Activated T-cell treated with anti-CD3 and anti-CD28 coated beads, Interleukin-2, amount 50 U/mL, for 72 hours (primary cell): ENCODE measurements around the gene AAMP. TPM values are rescaled to one million over a fixed set of nuclear protein-coding genes. Genes with fewer than 3 reads are reported as not detected.
A peak's percentile ranks its signal among the peaks of the same experiment; 100 is the strongest.

Experiments
- ATAC-seq, 2 donors: fragments of 150-1000 bp; cut with Tn5 transposase; replicated peaks in 1 of 2; 2 replicates each; pipeline ENCODE4 v1.10.0; 2021; ENCODE audit warnings: moderate library complexity in 2 of 2, mild to moderate bottlenecking in 1 of 2
- DNase-seq, 2 donors: peaks; one replicate each; pipeline ENCODE4 v3.0.0; 2021 to 2022; ENCODE audit warnings: mixed read lengths in 1 of 2
- H3K27ac Mint-ChIP-seq: one replicate; pipeline ENCODE4 v1.8.0; 2022; ENCODE audit warnings: mild to moderate bottlenecking, moderate library complexity, mixed read lengths
- H3K27me3 Mint-ChIP-seq: one replicate; pipeline ENCODE4 v1.8.0; 2022; ENCODE audit warnings: low read depth, mixed read lengths
- H3K36me3 Mint-ChIP-seq, 2 donors: one replicate each; pipeline ENCODE4 v1.8.0; 2022; ENCODE audit warnings: mixed read lengths in 2 of 2, mild to moderate bottlenecking in 1 of 2; ENCODE audit not compliant: insufficient read depth in 2 of 2
- H3K4me1 Mint-ChIP-seq: one replicate; pipeline ENCODE4 v1.8.0; 2022; ENCODE audit warnings: low read depth, mixed read lengths
- H3K4me3 Mint-ChIP-seq, 2 donors: one replicate each; pipeline ENCODE4 v1.8.0; 2022; ENCODE audit warnings: mild to moderate bottlenecking in 2 of 2, mixed read lengths in 2 of 2, moderate library complexity in 2 of 2
- H3K9me3 Mint-ChIP-seq, 2 donors: one replicate each; pipeline ENCODE4 v1.8.0; 2022; ENCODE audit warnings: mixed read lengths in 2 of 2
- total RNA-seq, 2 donors: library from RNA; stranded (reverse); gene quantifications; one replicate each; pipeline ENCODE4 v1.2.3, GENCODE V29; 2022

The AAMP gene
- total RNA-seq, 2 donors from 2014 or later: 51.7 to 63.0 TPM

- peaks cover 46% of the 10 kb centered on the region for H3K4me1 Mint-ChIP-seq
- H3K27ac Mint-ChIP-seq: peak overlapping the region; percentile 64
Observed at GRCh38 chr2:218233543-218233942, 36.4 kb downstream of the AAMP start.

DNA sequence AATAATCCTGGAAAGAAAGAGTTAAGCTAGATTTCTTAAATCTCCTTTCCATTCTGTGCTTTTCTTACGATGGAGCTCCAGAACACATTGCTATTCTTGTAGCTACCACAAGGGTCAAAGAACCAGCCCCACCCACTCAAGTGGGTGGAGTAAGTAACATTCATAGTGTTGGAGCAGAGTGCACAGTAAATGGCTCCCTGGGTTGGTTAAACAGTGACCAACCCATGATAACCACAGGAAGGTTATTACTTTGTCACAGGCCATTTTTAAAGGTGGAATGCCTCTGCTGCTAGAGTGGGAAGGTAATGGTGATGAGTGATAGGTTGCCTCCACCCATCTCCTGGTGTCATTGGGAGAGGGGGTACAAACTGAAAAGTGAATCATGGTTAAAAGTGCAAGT is 39.1 kb downstream of the AAMP start:
- Mint-ChIP-seq H3K4me1 (peaks cover 73% of the 10 kb centered on the region), H3K36me3 (peaks cover 24 to 71% of the 10 kb centered on the region in 2 donors), H3K4me3 (peak overlapping the region; percentile 56 to 77), H3K9me3 (peaks cover 0 to 2% of the 10 kb centered on the region in 2 donors), H3K27ac (peak overlapping the region; percentile 74), H3K27me3 (no peaks in the 10 kb centered on the region)
- DNase-seq (peak; percentile 40 to 49), ATAC-seq (peak; percentile 73 to 80)

More at GRCh38 chr2:218233543-218233942, 36.4 kb downstream of the AAMP start:
- DNase-seq (no peak), ATAC-seq (no peak)
- H3K4me3 Mint-ChIP-seq: no peak overlapping the region
- H3K36me3 Mint-ChIP-seq: peaks cover 18 to 55% of the 10 kb centered on the region in 2 donors
- no peaks in the 10 kb centered on the region for H3K27me3 Mint-ChIP-seq
- peaks cover 0 to 2% of the 10 kb centered on the region in 2 donors for H3K9me3 Mint-ChIP-seq

GRCh38 chr2:218229851-218230250 is 40.1 kb downstream of the AAMP start:
- H3K36me3 Mint-ChIP-seq: peaks cover 31 to 66% of the 10 kb centered on the region in 2 donors
- peaks cover 79% of the 10 kb centered on the region for H3K4me1 Mint-ChIP-seq
- DNase-seq: no peak
- ATAC-seq: peak; percentile 15 to 16
- H3K27ac Mint-ChIP-seq: peak overlapping the region; percentile 74
- H3K4me3 Mint-ChIP-seq: peak overlapping the region; percentile 56 to 77
- H3K9me3 Mint-ChIP-seq: peaks cover 0 to 2% of the 10 kb centered on the region in 2 donors
- H3K27me3 Mint-ChIP-seq: no peaks in the 10 kb centered on the region

DNA sequence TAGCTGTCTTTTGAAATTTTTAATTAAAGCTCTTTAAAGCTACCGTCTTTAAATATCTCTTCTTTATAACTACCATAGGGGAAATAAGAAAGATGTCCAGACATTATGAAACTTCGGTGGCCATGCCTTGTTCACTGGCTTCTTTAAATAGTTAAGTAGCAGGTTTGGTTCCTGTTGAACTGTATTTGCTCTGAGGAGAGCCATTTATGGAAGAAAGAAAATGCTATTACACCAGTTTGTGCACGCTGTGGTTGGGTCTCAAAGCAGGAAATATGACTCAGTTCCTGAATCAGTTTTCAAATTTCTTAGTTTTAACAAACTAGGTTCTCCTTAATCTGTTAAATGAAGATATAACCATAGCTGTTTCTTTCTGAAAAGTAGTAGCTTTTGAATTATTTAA is 40.7 kb downstream of the AAMP start:
- Mint-ChIP-seq H3K27me3 (no peaks in the 10 kb centered on the region), H3K4me3 (peak overlapping the region; percentile 54 to 92), H3K27ac (peak overlapping the region; percentile 99), H3K36me3 (peaks cover 34 to 68% of the 10 kb centered on the region in 2 donors), H3K9me3 (peaks cover 0 to 2% of the 10 kb centered on the region in 2 donors), H3K4me1 (peaks cover 85% of the 10 kb centered on the region)
- ATAC-seq (peak; percentile 87 to 90), DNase-seq (peak; percentile 52 to 55)

DNA sequence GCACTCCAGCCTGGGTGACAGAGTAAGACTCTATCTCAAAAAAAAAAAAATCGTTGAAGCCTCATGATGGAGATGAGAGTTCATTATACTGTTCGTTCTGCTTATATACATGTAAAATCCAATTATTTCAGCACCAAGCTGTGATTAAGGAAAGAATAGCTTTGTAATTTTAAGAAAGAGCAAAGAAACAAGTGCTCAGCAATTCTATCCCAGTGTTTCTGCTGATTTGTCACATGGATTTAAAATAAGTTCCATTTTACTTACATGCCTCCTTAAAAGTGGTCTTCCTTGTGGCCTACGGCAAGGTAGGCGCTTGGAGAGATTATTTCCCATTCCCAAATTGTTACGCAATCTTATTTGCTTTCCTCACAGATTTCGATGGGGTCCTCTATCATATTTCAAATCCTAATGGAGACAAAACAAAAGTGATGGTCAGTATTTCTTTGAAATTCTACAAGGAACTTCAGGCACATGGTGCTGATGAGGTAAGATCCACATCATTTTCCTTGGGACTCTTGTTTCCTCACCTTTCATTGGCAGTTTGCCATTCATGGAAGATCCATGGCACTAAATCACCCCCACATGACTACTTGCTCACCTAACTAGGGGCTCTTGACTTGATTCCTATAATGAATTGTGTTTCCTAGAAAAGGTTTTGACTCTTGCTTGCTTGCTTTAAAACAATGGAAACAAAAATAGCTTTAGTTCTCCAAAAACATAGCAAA is 41.4 kb downstream of the AAMP start:
- H3K27ac Mint-ChIP-seq: peak overlapping the region; percentile 99
- H3K27me3 Mint-ChIP-seq: no peaks in the 10 kb centered on the region
- no peak for ATAC-seq
- peak overlapping the region; percentile 54 to 92 for H3K4me3 Mint-ChIP-seq
- H3K36me3 Mint-ChIP-seq: peaks cover 30 to 63% of the 10 kb centered on the region in 2 donors
- H3K9me3 Mint-ChIP-seq: peaks cover 0 to 2% of the 10 kb centered on the region in 2 donors
- DNase-seq: no peak
- peaks cover 91% of the 10 kb centered on the region for H3K4me1 Mint-ChIP-seq

DNA sequence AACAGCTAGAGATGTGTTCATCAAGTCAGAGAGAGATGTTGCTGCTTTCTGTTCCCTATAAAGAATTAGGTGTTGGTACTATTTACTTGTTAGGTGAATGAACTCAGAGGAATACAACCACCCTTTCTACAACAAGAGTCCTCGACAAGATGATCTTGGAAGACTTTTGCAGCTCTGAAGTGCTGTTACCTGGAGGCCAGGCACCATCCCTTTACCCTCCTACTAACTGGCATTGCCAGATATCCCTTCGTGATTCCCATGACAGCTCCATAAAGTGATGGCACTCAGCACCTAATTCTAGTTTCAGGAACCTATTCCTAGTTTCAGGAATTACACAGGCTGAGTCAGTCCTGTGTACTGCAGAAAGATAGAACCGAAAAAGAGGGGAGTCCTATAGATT is 43.0 kb downstream of the AAMP start:
- Mint-ChIP-seq H3K4me1 (peaks cover 97% of the 10 kb centered on the region), H3K27me3 (no peaks in the 10 kb centered on the region), H3K36me3 (peaks cover 26 to 53% of the 10 kb centered on the region in 2 donors), H3K4me3 (peak overlapping the region; percentile 16 to 60), H3K9me3 (peaks cover 0 to 2% of the 10 kb centered on the region in 2 donors), H3K27ac (peak overlapping the region; percentile 97)
- DNase-seq (no peak), ATAC-seq (no peak)

DNA sequence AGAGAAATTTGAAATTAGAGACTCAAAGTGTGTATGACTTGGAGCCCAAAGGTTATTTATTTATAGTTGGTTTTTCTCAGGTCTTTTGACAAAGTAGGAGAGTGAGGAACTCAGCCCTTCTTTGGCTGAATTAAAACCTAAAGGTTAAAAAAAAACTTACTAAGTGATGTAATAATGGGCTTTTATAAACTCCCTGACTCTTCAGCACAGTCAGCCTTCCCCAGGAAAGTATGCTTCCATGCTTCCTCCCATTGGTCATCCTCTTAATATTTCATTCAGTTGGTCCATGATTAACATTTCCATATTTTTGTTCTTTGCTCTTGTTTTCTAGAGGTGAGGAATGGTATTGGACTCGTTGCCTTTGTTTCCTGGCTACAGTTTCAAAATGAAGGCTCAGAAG is 45.8 kb downstream of the AAMP start:
- Mint-ChIP-seq H3K9me3 (no peaks in the 10 kb centered on the region), H3K27ac (peak overlapping the region; percentile 99), H3K27me3 (no peaks in the 10 kb centered on the region), H3K36me3 (peaks cover 27 to 55% of the 10 kb centered on the region in 2 donors), H3K4me1 (peaks cover 100% of the 10 kb centered on the region), H3K4me3 (peak overlapping the region; percentile 89 to 99)
- ATAC-seq (no peak), DNase-seq (no peak)

DNA sequence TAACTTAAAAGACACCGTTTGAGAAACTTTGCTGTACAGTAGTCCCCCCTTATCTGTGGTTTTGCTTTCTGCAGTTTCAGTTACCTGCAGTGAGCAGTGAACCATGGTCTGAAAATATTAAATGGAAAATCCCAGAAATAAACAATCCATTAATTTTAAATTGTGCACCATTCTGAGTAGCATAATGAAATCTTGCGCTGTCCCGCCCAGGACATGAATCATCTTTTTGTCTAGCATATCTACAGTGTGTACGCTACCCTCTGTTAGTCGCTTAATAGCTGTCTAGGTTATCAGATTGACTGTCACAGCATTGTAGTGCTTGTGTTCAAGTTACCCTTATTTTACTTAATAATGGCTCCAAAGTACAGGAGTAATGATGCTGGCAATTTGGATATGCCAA is 46.9 kb downstream of the AAMP start:
- H3K4me3 Mint-ChIP-seq: peak overlapping the region; percentile 89 to 99
- H3K27ac Mint-ChIP-seq: peak overlapping the region; percentile 99
- ATAC-seq (peak; percentile 57 to 66), DNase-seq (no peak)
- no peaks in the 10 kb centered on the region for H3K27me3 Mint-ChIP-seq
- peaks cover 28 to 50% of the 10 kb centered on the region in 2 donors for H3K36me3 Mint-ChIP-seq
- H3K4me1 Mint-ChIP-seq: peaks cover 98% of the 10 kb centered on the region
- H3K9me3 Mint-ChIP-seq: no peaks in the 10 kb centered on the region

DNA sequence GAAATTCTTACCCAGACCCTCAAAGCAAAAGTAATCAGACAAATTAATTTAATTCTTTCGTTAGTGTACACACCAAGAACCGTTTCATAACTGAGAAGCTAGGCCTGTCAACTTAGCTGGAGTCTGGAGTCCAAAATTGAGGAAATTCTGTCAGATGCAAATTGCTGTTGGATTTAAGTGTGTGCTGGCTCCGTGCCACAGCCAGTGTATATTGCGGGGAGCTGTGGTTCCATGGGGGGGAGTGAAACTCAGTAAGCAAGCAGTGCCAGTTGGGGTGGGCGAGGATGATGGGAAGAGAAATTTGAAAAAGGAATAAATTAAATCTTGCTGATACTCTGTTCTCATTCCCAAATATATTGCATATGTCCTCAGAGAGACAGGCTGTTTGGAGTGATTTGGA is 48.9 kb downstream of the AAMP start:
- H3K27ac Mint-ChIP-seq: peak overlapping the region; percentile 99
- peaks cover 26 to 42% of the 10 kb centered on the region in 2 donors for H3K36me3 Mint-ChIP-seq
- no peaks in the 10 kb centered on the region for H3K27me3 Mint-ChIP-seq
- H3K9me3 Mint-ChIP-seq: no peaks in the 10 kb centered on the region
- DNase-seq: no peak
- peak overlapping the region; percentile 89 to 99 for H3K4me3 Mint-ChIP-seq
- peaks cover 85% of the 10 kb centered on the region for H3K4me1 Mint-ChIP-seq
- ATAC-seq: no peak

GRCh38 chr2:218219934-218220333 is 50.0 kb downstream of the AAMP start:
- ATAC-seq (no peak), DNase-seq (no peak)
- Mint-ChIP-seq H3K27ac (peak overlapping the region; percentile 99), H3K36me3 (peaks cover 20 to 37% of the 10 kb centered on the region in 2 donors), H3K27me3 (no peaks in the 10 kb centered on the region), H3K9me3 (no peaks in the 10 kb centered on the region), H3K4me1 (peaks cover 75% of the 10 kb centered on the region), H3K4me3 (peak overlapping the region; percentile 89 to 99)

DNA sequence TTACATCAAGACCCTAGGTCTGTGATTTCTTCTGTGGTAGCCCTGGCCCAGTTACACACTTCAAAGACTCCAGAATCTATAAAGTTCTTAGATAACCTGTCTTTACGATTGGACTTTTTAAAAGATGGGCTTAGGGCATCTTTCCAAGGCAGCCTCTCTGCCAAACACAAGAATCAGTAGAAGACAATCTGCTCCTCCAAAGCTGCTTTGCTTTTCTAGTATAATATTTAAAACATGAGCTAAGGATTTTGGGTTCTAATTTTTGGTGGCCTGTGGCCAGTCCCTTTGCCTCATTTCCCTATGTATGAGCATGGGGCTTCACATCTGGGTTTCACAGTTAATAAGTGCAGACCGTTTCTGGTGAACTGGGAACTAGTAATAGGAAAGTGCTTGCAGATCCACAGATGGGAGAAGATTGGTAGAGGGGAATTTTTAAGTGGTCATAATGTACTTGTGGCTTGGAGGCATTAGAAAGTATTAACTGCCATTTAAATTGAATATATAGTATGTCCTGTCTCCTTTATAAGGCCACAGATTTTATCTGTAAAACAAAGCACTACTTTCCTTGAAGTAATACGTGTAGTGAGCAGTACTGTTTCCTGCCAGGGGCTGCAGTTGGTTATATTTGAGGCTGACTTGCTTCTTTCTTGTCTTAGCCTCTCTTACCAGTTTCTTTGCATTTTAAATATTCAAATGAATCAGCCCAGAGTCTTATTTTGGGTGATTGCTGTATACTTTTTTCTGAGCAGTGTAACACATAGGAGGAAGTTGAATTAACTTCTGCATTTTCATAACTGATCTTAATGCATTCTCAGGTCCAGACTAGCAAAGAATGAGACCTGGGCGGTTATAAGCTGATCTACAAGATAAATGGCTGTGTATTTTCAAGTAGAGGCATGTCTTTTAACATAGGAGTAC is 51.4 kb downstream of the AAMP start:
- Mint-ChIP-seq H3K4me1 (peaks cover 61% of the 10 kb centered on the region), H3K36me3 (peaks cover 16 to 34% of the 10 kb centered on the region in 2 donors)

GRCh38 chr2:218217360-218218267 is 52.3 kb downstream of the AAMP start:
- no peaks in the 10 kb centered on the region for H3K9me3 Mint-ChIP-seq
- DNase-seq (peak; percentile 79 to 85), ATAC-seq (peak; percentile 72 to 78)
- H3K27me3 Mint-ChIP-seq: no peaks in the 10 kb centered on the region
- H3K27ac Mint-ChIP-seq: peak overlapping the region; percentile 99
- peaks cover 52% of the 10 kb centered on the region for H3K4me1 Mint-ChIP-seq
- H3K4me3 Mint-ChIP-seq: peak overlapping the region; percentile 89 to 99
- peaks cover 16 to 34% of the 10 kb centered on the region in 2 donors for H3K36me3 Mint-ChIP-seq

More for the DNA sequence above, 51.4 kb downstream of the AAMP start:
- H3K27ac Mint-ChIP-seq: peak overlapping the region; percentile 99
- no peaks in the 10 kb centered on the region for H3K27me3 Mint-ChIP-seq
- peak; percentile 42 for ATAC-seq
- H3K4me3 Mint-ChIP-seq: peak overlapping the region; percentile 89 to 99
- DNase-seq: peak in 1 of 2 donors; percentile 40
- H3K9me3 Mint-ChIP-seq: no peaks in the 10 kb centered on the region
